Smooth muscle cell (in vitro differentiated cells): ENCODE data around the gene CELF2. TPM values are rescaled to one million over a fixed set of nuclear protein-coding genes. Genes with fewer than 3 reads are reported as not detected.

Experiments
- DNase-seq: peaks from one replicate; lab custom pipeline; 2025; ENCODE audit not compliant: unreplicated experiment; lab: John Stamatoyannopoulos, UW
- H2AFZ ChIP-seq: fragments of 200-600 bp; sonication (generic); 2 replicates; pipeline ENCODE4 v1.6.0; 2016; ENCODE audit warnings: antibody characterized with exemption, low read depth, mild to moderate bottlenecking
- H3F3A ChIP-seq: fragments of 200-600 bp; sonication (generic); 2 replicates; pipeline ENCODE4 v1.6.0; 2017; ENCODE audit warnings: antibody characterized with exemption, low read depth
- H3K27ac ChIP-seq: fragments of 200-600 bp; sonication (generic); 2 replicates; pipeline ENCODE4 v1.5.1; 2016; ENCODE audit warnings: low read depth, mild to moderate bottlenecking
- H3K27me3 ChIP-seq: fragments of 200-600 bp; sonication (generic); 2 replicates; pipeline ENCODE4 v1.6.1; 2016; ENCODE audit warnings: low read depth, mild to moderate bottlenecking
- H3K36me3 ChIP-seq: fragments of 200-600 bp; sonication (generic); 2 replicates; pipeline ENCODE4 v1.5.1; 2016; ENCODE audit warnings: low read depth
- H3K4me1 ChIP-seq: fragments of 200-600 bp; sonication (generic); 2 replicates; pipeline ENCODE4 v1.5.1; 2016; ENCODE audit warnings: low read depth
- H3K4me2 ChIP-seq: fragments of 200-600 bp; sonication (generic); 2 replicates; pipeline ENCODE4 v1.6.0; 2016; ENCODE audit warnings: mild to moderate bottlenecking
- H3K4me3 ChIP-seq: fragments of 200-600 bp; sonication (generic); 2 replicates; pipeline ENCODE4 v1.5.1; 2016; ENCODE audit warnings: mild to moderate bottlenecking
- H3K79me2 ChIP-seq: fragments of 200-600 bp; sonication (generic); 2 replicates; pipeline ENCODE4 v1.6.0; 2016; ENCODE audit warnings: low read depth, mild to moderate bottlenecking
- H3K9ac ChIP-seq: fragments of 200-600 bp; sonication (generic); 2 replicates; pipeline ENCODE4 v1.6.0; 2016; ENCODE audit warnings: low read depth
- H3K9me3 ChIP-seq: fragments of 200-600 bp; sonication (generic); replicated peaks from 2 replicates; pipeline ENCODE4 v1.5.1; 2016; ENCODE audit warnings: low read depth
- H4K20me1 ChIP-seq: fragments of 200-600 bp; sonication (generic); 2 replicates; pipeline ENCODE4 v1.6.0; 2016; ENCODE audit warnings: low read depth
- WGBS: methylation state at CpG from one replicate; pipeline ENCODE4 v1.1.7; 2016; ENCODE audit warnings: low lambda C conversion rate; 5-methylcytosine and 5-hydroxymethylcytosine counted together
- polyA plus RNA-seq: library from polyadenylated mRNA; unstranded; fragments of >200 nt; fragmentation: Nextera tagmentation; extraction: Ambion mirVana; gene quantifications from 2 replicates; pipeline ENCODE4 v1.2.1, GENCODE V29; 2016
- total RNA-seq: library from RNA; depleted of rRNA; stranded (reverse); fragments of >200 nt; gene quantifications from 2 replicates; pipeline ENCODE4 v1.2.3, GENCODE V29; 2014
- TF ChIP-seq, protein P1 (sequence below): fragments of 200-600 bp; sonication (generic); IDR thresholded peaks from 2 replicates; pipeline ENCODE4 v1.5.1; 2017; ENCODE audit warnings: borderline replicate concordance, mild to moderate bottlenecking, antibody characterized with exemption; ENCODE audit not compliant: insufficient read depth, poor library complexity, severe bottlenecking

CELF2 gene
- total and polyA plus RNA-seq, 2 experiments from 2014 or later = 3.0 to 4.7 TPM

DNA sequence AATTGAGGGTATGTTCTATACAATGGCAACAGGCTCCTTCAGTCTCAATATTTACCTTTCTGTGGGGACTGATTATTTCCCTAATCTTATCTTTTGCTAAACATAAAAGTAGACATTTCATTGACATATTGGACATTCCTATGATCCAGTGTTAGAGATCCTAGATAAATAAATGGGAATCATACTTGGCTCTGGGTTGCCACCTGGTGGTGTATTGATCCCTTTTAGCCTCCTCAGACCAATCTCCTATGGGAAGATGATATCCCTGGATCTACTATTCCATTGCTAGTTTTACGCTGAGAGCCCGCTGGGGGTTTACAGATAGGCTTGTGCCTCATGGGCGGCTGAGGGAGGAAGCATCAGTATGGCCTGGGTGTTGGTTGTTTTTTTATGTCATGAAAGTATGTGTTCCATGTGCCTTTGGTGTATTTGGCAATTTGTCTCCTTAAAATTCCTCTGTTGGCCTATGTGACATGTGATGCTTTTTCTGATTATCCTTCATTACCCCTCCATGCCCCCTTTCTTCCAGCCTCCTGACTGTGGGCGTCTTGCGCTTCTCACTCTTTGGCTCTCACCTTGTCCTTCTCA lies 18.8 kb downstream of the CELF2 start:
- no peak overlapping the region for H3K4me3 ChIP-seq
- no peaks in the 10 kb centered on the region for H3F3A ChIP-seq
- no peak overlapping the region for H3K4me2 ChIP-seq
- H3K27me3 ChIP-seq = no peaks in the 10 kb centered on the region
- H3K9me3 ChIP-seq = no peaks in the 10 kb centered on the region
- H3K4me1 ChIP-seq = peaks cover 4% of the 10 kb centered on the region
- no peak for DNase-seq
- no peak overlapping the region for H3K9ac ChIP-seq
- TF ChIP-seq, protein P1, sequence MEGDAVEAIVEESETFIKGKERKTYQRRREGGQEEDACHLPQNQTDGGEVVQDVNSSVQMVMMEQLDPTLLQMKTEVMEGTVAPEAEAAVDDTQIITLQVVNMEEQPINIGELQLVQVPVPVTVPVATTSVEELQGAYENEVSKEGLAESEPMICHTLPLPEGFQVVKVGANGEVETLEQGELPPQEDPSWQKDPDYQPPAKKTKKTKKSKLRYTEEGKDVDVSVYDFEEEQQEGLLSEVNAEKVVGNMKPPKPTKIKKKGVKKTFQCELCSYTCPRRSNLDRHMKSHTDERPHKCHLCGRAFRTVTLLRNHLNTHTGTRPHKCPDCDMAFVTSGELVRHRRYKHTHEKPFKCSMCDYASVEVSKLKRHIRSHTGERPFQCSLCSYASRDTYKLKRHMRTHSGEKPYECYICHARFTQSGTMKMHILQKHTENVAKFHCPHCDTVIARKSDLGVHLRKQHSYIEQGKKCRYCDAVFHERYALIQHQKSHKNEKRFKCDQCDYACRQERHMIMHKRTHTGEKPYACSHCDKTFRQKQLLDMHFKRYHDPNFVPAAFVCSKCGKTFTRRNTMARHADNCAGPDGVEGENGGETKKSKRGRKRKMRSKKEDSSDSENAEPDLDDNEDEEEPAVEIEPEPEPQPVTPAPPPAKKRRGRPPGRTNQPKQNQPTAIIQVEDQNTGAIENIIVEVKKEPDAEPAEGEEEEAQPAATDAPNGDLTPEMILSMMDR = peak; percentile 61
- H3K27ac ChIP-seq = no peak overlapping the region
- H2AFZ ChIP-seq = no peak overlapping the region
- 75% methylated on average over 5 of the region's 5 CpGs for WGBS
- no peaks in the 10 kb centered on the region for H3K36me3 ChIP-seq
- no peaks in the 10 kb centered on the region for H3K79me2 ChIP-seq
- H4K20me1 ChIP-seq = no peaks in the 10 kb centered on the region

DNA sequence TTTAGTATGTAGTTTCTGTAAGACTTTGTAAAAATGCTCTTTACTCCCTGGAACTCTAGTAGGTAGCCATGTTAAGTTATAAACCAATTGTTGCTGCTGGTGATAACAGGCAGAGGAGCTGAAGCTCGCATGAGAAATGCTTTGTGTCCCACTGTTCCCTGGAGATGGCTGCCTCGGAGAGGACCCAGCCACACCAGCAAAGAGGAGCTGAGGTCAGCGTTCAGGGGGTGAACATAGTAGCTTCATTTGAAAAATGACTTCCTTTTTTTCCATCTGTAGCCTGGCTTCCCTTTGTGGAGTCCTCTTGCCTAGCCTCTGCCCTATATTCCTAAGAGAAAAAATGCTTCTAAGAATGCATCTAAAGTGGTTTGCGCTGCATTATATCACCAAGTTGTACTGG lies 20.3 kb downstream of the CELF2 start:
- Histone ChIP-seq H3K4me2 (no peak overlapping the region), H3K9ac (no peak overlapping the region), H4K20me1 (no peaks in the 10 kb centered on the region), H3K79me2 (no peaks in the 10 kb centered on the region), H3K9me3 (no peaks in the 10 kb centered on the region), H2AFZ (no peak overlapping the region), H3K36me3 (no peaks in the 10 kb centered on the region), H3F3A (no peaks in the 10 kb centered on the region), H3K27me3 (no peaks in the 10 kb centered on the region), H3K4me1 (peaks cover 4% of the 10 kb centered on the region), H3K27ac (no peak overlapping the region), H3K4me3 (no peak overlapping the region)
- 89% methylated on average over 4 of the region's 4 CpGs for WGBS
- DNase-seq = no peak
- TF ChIP-seq, protein P1 = no peak

DNA sequence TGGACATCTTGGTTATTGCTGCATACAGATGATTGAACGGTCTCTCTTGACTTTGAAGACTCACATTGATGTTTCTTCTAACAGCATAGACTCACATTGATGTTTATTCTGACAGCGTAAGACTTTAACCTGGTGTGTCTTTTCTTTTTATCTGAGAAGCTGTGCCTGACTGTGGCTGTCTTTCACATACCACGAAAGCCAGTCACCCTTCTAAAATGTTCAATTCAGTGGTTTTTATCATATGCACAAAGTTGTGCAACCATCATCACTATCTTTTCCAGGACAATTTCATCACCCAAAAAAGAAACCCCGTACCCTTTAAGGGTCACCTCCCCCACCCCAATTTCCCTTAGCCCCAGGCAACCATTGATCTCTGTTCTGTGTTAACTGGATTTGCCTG lies 24.7 kb downstream of the CELF2 start:
- whole genome bisulfite sequencing = 55% methylated on average over 4 of the region's 4 CpGs
- H3K4me3 ChIP-seq = no peak overlapping the region
- TF ChIP-seq, protein P1 = no peak
- H3F3A ChIP-seq = no peaks in the 10 kb centered on the region
- H3K4me1 ChIP-seq = no peaks in the 10 kb centered on the region
- H3K4me2 ChIP-seq = peak overlapping the region; percentile 6
- no peak for DNase-seq
- no peaks in the 10 kb centered on the region for H3K36me3 ChIP-seq
- no peaks in the 10 kb centered on the region for H3K9me3 ChIP-seq
- no peaks in the 10 kb centered on the region for H3K79me2 ChIP-seq
- H3K9ac ChIP-seq = no peak overlapping the region
- H4K20me1 ChIP-seq = no peaks in the 10 kb centered on the region
- H3K27me3 ChIP-seq = no peaks in the 10 kb centered on the region
- H2AFZ ChIP-seq = no peak overlapping the region
- H3K27ac ChIP-seq = no peak overlapping the region

DNA sequence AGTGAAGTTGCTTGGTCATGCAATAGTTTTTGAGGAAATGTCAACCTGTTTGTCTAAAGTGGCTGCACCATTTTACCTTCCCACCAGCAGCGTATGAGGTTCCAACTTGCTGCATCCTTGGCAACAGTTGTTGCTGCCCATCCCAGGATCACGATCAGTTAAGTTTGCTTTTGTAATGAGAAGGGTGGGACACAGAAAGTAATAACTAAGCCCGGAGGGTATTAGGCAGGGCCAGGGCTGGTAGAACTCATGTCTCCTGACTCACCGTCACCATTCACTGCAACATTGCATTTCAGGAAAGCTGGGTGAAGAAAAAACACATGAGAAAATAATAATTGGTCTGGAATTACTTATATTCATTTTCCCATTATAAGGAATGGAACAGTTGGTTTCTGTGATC lies 25.4 kb downstream of the CELF2 start:
- no peak overlapping the region for H3K4me2 ChIP-seq

More for the DNA sequence above, 25.4 kb downstream of the CELF2 start:
- Histone ChIP-seq H3K4me1 (no peaks in the 10 kb centered on the region), H2AFZ (no peak overlapping the region), H3K4me3 (no peak overlapping the region), H3K27me3 (no peaks in the 10 kb centered on the region), H3K9me3 (no peaks in the 10 kb centered on the region), H3K36me3 (no peaks in the 10 kb centered on the region), H3K27ac (no peak overlapping the region), H3K79me2 (no peaks in the 10 kb centered on the region), H3F3A (no peaks in the 10 kb centered on the region), H3K9ac (no peak overlapping the region), H4K20me1 (no peaks in the 10 kb centered on the region)
- no peak for DNase-seq
- WGBS = 86% methylated on average over 4 of the region's 4 CpGs
- TF ChIP-seq, protein P1 = no peak
